Adrenal gland (tissue), 12 donors: ENCODE results near the gene HSD3B2. TPM values are rescaled to one million over a fixed set of nuclear protein-coding genes. Genes with fewer than 3 reads are reported as not detected.

Experiments
- DNase-seq, 7 donors: peaks; one replicate each; pipeline ENCODE4 v3.0.0-alpha.2; 2019 to 2020
- H3K27ac ChIP-seq, 5 donors: fragments of 200-600 bp; sonication (generic) in 4 of 5; 1 replicate in 3 of 5; 2 replicates in 2 of 5; pipeline versions ENCODE4 v1.5.1 to v1.8.0; 2016 to 2020; ENCODE audit warnings: mild to moderate bottlenecking in 1 of 5
- H3K27me3 ChIP-seq: fragments of 200-600 bp; 2 replicates; pipeline ENCODE4 v1.8.0; 2021
- H3K36me3 ChIP-seq, 2 donors: fragments of 200-600 bp; replicated peaks in 1 of 2; 1 replicate in 1 of 2; 2 replicates in 1 of 2; pipeline versions ENCODE4 v1.5.1 to v1.8.0; 2018 to 2022
- H3K4me1 ChIP-seq, 2 donors: fragments of 200-600 bp; replicated peaks in 1 of 2; 1 replicate in 1 of 2; 2 replicates in 1 of 2; pipeline versions ENCODE4 v1.5.1 to v1.8.0; 2018 to 2021
- H3K4me3 ChIP-seq, 4 donors: fragments of 200-600 bp; sonication (generic) in 3 of 4; one replicate each; pipeline ENCODE4 v1.5.1; 2016 to 2018
- H3K9me3 ChIP-seq, 3 donors: fragments of 200-600 bp; sonication (generic) in 1 of 3; replicated peaks in 1 of 3; 1 replicate in 2 of 3; 2 replicates in 1 of 3; pipeline versions ENCODE4 v1.5.1 to v1.8.0; 2016 to 2021
- CTCF ChIP-seq, 6 experiments: fragments of 450-650 bp in 4 of 6; fragments of 200-600 bp in 2 of 6; sonication (generic) in 1 of 6; IDR thresholded peaks; 1 replicate in 5 of 6; 2 replicates in 1 of 6; pipeline versions ENCODE4 v1.5.1 to v1.8.0; 2016 to 2021; ENCODE audit warnings: antibody characterized with exemption in 6 of 6, mild to moderate bottlenecking in 2 of 6, moderate library complexity in 1 of 6
- POLR2A ChIP-seq, 2 donors: fragments of 450-650 bp; IDR thresholded peaks; one replicate each; pipeline ENCODE4 v1.6.1; 2017; ENCODE audit warnings: antibody characterized with exemption in 2 of 2, mild to moderate bottlenecking in 2 of 2, moderate library complexity in 1 of 2
- WGBS, 4 donors: extraction: QIAGEN DNeasy Blood & Tissue Kit in 2 of 4; methylation state at CpG; one replicate each; pipeline versions ENCODE4 v1.1.5 to v1.1.7; 2013 to 2017; 5-methylcytosine and 5-hydroxymethylcytosine counted together
- intact Hi-C, 2 donors: fragments of 100-400 bp; cut with DNase I; formaldehyde crosslinking; loops; one replicate each; pipeline versions ENCODE4 v1.14.1 to v1.15.0; 2022 to 2023
- polyA plus RNA-seq, 3 donors: library from polyadenylated mRNA; stranded (reverse); fragments of 200-250 nt in 2 of 3; fragments of 350-450 nt in 1 of 3; fragmentation: Illumina TruSeq in 1 of 3; extraction: RNeasy Lipid Tissue Mini Kit (QIAGEN cat#74804) in 1 of 3; gene quantifications; one replicate each; pipeline ENCODE4 v1.2.3, GENCODE V29; 2013 to 2014
- total RNA-seq, 9 donors: library from RNA; depleted of rRNA in 4 of 9; stranded (reverse); fragments of >200 nt in 4 of 9; fragments of 120-200 nt in 1 of 9; fragmentation: NEBNext Ultra II Directional in 1 of 9; extraction: Animal tissue kit (Norgen Biotek cat#: 25700) in 1 of 9; gene quantifications; one replicate each; pipeline versions ENCODE4 v1.1.0 to v1.2.4, GENCODE V29; 2013 to 2023
- donor health status: healthy with polysubstance abuse.
- donor health status: Bipolar disorder and iron deficiency.
- donor health status: DM: yes; HTN: yes; CAD: no.
- donor health status: DM: no; HTN: no; CAD: no.
- donor health status: DM: no; HTN: no; CAD: no.
- donor health status: DM: yes; HTN: yes; CAD: no.

Gene HSD3B2
- total and polyA plus RNA-seq, 12 donors: 6.7 to 14,693 (median 1,985) TPM

- no peaks in the 10 kb centered on the region for H3K9me3 ChIP-seq
- intact Hi-C loops: no loop called here
- H3K4me3 ChIP-seq: no peak overlapping the region
- no peaks in the 10 kb centered on the region for H3K36me3 ChIP-seq
- 76 to 88% (median 85%) methylated on average over 2 of the region's 2 CpGs for WGBS, 4 donors
- no peak overlapping the region for H3K27ac ChIP-seq
- H3K27me3 ChIP-seq: no peaks in the 10 kb centered on the region
- peaks cover 0 to 8% of the 10 kb centered on the region in 2 donors for H3K4me1 ChIP-seq
- TF ChIP-seq CTCF (IDR thresholded peaks at IDR 0.05): no peak
- TF ChIP-seq POLR2A (IDR thresholded peaks at IDR 0.05): no peak
- no peak for DNase-seq
These were observed 33.2 kb downstream of the HSD3B2 start for GRCh38 chr1:119448127-119448511.

- 78 to 85% (median 83%) methylated on average over 8 of the region's 8 CpGs for WGBS, 4 donors
- no peaks in the 10 kb centered on the region for H3K27me3 ChIP-seq
- H3K9me3 ChIP-seq: no peaks in the 10 kb centered on the region
- TF ChIP-seq CTCF (IDR thresholded peaks at IDR 0.05) (peak in 2 of 6 experiments; percentile 9 to 17), POLR2A (IDR thresholded peaks at IDR 0.05) (no peak)
- intact Hi-C loops: no loop called here
- no peak overlapping the region for H3K27ac ChIP-seq
- no peak overlapping the region for H3K4me3 ChIP-seq
- no peaks in the 10 kb centered on the region for H3K36me3 ChIP-seq
- peaks cover 0 to 15% of the 10 kb centered on the region in 2 donors for H3K4me1 ChIP-seq
- DNase-seq: no peak
These were observed 35.0 kb downstream of the HSD3B2 start for GRCh38 chr1:119449971-119450370.

GRCh38 chr1:119451158-119451557 is 36.2 kb downstream of the HSD3B2 start:
- Histone ChIP-seq H3K4me3 (no peak overlapping the region), H3K9me3 (no peaks in the 10 kb centered on the region), H3K36me3 (no peaks in the 10 kb centered on the region), H3K4me1 (peaks cover 0 to 15% of the 10 kb centered on the region in 2 donors), H3K27ac (peak overlapping the region in 3 of 5 donors; percentile 5 to 65 (median 65)), H3K27me3 (no peaks in the 10 kb centered on the region)
- no peak for DNase-seq
- TF ChIP-seq CTCF (IDR thresholded peaks at IDR 0.05) (no peak), POLR2A (IDR thresholded peaks at IDR 0.05) (no peak)
- WGBS, 4 donors: 82 to 90% (median 85%) methylated on average over 5 to 6 of the region's 6 CpGs
- intact Hi-C loops: no loop called here

GRCh38 chr1:119452091-119452490 is 37.1 kb downstream of the HSD3B2 start:
- H3K27ac ChIP-seq: peak overlapping the region in 4 of 5 donors; percentile 24 to 65 (median 48)
- TF ChIP-seq CTCF (IDR thresholded peaks at IDR 0.05): no peak
- no peak for TF ChIP-seq POLR2A (IDR thresholded peaks at IDR 0.05)
- no peaks in the 10 kb centered on the region for H3K9me3 ChIP-seq
- H3K4me1 ChIP-seq: peaks cover 0 to 15% of the 10 kb centered on the region in 2 donors
- H3K27me3 ChIP-seq: no peaks in the 10 kb centered on the region
- 25 to 39% (median 34%) methylated on average over 2 of the region's 2 CpGs for WGBS, 4 donors
- no peak overlapping the region for H3K4me3 ChIP-seq
- DNase-seq: no peak
- intact Hi-C loops: no loop called here
- H3K36me3 ChIP-seq: no peaks in the 10 kb centered on the region
